Measurements from ENCODE around the gene CADM3. TPM values are rescaled to one million over a fixed set of nuclear protein-coding genes. Genes with fewer than 3 reads are reported as not detected.

CADM3 gene
- polyA plus RNA-seq, 6 donors from 2014 or later = not detected

Other genes with a start within 250 kb of the CADM3 start
- gene PYHIN1, start 240.1 kb upstream of the CADM3 start, polyA plus RNA-seq (ENCODE audit: low read depth in 6 of 6) = 1 to 10 TPM in 5 of 6 donors, not detected in 1; 2.7 to 5.9 (median 3.0) TPM
- 100 to 1,000 TPM; 143 to 262 (median 206) TPM for gene IFI16, start 161.7 kb upstream of the CADM3 start, polyA plus RNA-seq (ENCODE audit: low read depth in 6 of 6)
- gene AIM2, start 94.8 kb upstream of the CADM3 start, polyA plus RNA-seq (ENCODE audit: low read depth in 6 of 6) = 10 to 100 TPM in 2 of 6 donors, 1 to 10 TPM in 4; 3.4 to 21.5 (median 5.1) TPM
- not detected for gene ACKR1, start 33.3 kb downstream of the CADM3 start, polyA plus RNA-seq (ENCODE audit: low read depth in 6 of 6)
- gene FCER1A, start 130.7 kb downstream of the CADM3 start, polyA plus RNA-seq (ENCODE audit: low read depth in 6 of 6) = 1 to 10 TPM in 1 of 6 donors, under 1 TPM in 3, not detected in 2; 0.27 to 1.6 (median 0.49) TPM